ENCODE results near the gene LDLRAD4. TPM values are rescaled to one million over a fixed set of nuclear protein-coding genes. Genes with fewer than 3 reads are reported as not detected.
A peak's percentile ranks its signal among the peaks of the same experiment; 100 is the strongest.

LDLRAD4 gene
- total RNA-seq, 1 donor from 2014 or later = 34.1 TPM

DNA sequence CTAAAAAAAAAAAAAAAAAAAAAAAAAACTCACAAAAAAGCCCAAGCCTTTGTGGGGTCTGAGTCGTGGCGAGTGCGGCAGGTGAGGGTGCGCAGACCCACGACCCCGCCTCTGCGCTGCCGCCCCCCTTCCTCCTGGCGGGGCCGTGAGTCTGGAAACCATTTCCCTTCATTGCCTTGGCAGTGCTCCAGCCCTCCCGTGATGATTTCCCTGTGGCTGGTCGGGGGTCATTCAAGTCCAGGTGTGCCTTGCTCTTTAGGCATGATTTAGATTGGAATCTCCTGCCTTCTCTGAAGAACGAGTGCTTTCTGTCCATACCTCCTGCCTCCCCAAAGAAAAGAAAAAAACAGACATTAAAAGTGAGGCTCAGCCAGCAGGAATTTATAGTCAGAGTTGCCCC is 346.0 kb downstream of the LDLRAD4 start:
- H3K4me3 Mint-ChIP-seq (ENCODE audit: unreplicated experiment) = no peak overlapping the region
- no peaks in the 10 kb centered on the region for H3K9me3 Mint-ChIP-seq (ENCODE audit: unreplicated experiment)
- H3K27ac Mint-ChIP-seq (ENCODE audit: unreplicated experiment) = peak overlapping the region; percentile 3
- no peak for DNase-seq (ENCODE audit: low spot score)
- peaks cover 1% of the 10 kb centered on the region for H3K27me3 Mint-ChIP-seq (ENCODE audit: unreplicated experiment)
- TF ChIP-seq, protein P1, sequence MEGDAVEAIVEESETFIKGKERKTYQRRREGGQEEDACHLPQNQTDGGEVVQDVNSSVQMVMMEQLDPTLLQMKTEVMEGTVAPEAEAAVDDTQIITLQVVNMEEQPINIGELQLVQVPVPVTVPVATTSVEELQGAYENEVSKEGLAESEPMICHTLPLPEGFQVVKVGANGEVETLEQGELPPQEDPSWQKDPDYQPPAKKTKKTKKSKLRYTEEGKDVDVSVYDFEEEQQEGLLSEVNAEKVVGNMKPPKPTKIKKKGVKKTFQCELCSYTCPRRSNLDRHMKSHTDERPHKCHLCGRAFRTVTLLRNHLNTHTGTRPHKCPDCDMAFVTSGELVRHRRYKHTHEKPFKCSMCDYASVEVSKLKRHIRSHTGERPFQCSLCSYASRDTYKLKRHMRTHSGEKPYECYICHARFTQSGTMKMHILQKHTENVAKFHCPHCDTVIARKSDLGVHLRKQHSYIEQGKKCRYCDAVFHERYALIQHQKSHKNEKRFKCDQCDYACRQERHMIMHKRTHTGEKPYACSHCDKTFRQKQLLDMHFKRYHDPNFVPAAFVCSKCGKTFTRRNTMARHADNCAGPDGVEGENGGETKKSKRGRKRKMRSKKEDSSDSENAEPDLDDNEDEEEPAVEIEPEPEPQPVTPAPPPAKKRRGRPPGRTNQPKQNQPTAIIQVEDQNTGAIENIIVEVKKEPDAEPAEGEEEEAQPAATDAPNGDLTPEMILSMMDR (IDR thresholded peaks at IDR 0.05; ENCODE audit: unreplicated experiment) = no peak
- H3K4me1 Mint-ChIP-seq (ENCODE audit: unreplicated experiment) = peaks cover 14% of the 10 kb centered on the region
- H3K36me3 Mint-ChIP-seq (ENCODE audit: low read depth, unreplicated experiment) = no peaks in the 10 kb centered on the region

DNA sequence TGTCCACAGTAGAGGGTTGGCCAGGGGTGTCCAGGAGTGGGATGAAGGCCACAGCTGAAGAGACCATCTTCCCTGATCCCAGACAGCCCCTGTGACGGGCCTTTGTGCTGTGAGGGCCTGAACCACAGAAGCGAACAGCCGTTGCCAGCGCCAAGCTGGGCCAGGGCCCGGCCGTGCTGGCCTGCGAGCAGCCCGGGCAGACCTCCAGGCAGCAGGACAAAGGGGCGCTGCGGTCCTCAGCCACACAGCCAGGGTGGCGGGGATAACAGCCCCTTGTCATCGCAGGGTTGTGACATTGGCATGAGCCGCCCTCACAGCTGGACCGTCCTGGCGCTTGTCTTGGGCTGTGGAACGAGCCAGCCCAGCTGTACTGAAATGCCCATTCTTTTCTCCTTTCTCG is 346.7 kb downstream of the LDLRAD4 start:
- TF ChIP-seq, protein P1 (IDR thresholded peaks at IDR 0.05; ENCODE audit: unreplicated experiment) = no peak
- H3K4me3 Mint-ChIP-seq (ENCODE audit: unreplicated experiment) = no peak overlapping the region

DNA sequence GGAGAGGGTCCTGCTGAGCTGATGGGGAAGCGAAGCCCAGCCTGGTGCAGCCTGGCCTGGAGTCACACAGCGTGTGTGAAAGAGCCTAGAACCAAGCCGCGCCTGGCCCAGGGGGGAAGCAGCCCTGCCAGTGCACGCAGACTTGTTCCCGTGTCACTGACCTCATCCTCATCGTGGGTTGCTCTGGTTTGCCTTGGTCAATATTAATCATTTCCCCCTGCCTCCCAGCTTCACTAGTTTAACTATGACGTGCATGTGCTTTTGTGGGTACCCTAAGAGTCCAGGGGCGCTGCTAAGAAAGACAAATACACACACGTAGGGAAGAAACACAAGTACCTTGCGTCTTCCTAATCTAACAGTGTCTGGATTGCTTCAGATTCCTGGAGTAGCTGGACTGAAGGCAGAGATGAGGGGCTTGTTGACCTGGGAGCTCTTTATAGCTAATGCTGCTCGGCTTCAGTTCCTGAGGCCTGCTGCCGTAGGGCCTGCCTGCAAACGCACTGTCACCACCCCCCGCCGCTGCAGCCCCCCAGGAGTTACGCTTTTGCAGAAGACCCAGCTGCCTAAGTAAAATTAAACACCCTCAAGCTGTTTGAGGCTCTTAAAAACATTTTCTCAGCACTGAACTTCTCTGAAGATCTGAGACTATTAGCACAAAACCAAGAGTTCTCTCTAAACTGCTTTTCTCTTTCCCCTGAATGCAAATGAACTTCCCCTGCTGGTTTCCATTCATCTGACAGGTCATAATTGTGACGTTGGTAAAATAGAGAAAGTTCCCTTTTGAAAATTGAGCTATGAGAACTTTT is 348.6 kb downstream of the LDLRAD4 start:
- no peaks in the 10 kb centered on the region for H3K36me3 Mint-ChIP-seq (ENCODE audit: low read depth, unreplicated experiment)
- peaks cover 14% of the 10 kb centered on the region for H3K4me1 Mint-ChIP-seq (ENCODE audit: unreplicated experiment)
- H3K9me3 Mint-ChIP-seq (ENCODE audit: unreplicated experiment) = no peaks in the 10 kb centered on the region
- H3K27ac Mint-ChIP-seq (ENCODE audit: unreplicated experiment) = no peak overlapping the region
- TF ChIP-seq, protein P1 (IDR thresholded peaks at IDR 0.05; ENCODE audit: unreplicated experiment) = no peak
- DNase-seq (ENCODE audit: low spot score) = no peak
- peaks cover 6% of the 10 kb centered on the region for H3K27me3 Mint-ChIP-seq (ENCODE audit: unreplicated experiment)
- H3K4me3 Mint-ChIP-seq (ENCODE audit: unreplicated experiment) = no peak overlapping the region

More for the DNA sequence above, 346.7 kb downstream of the LDLRAD4 start:
- H3K27ac Mint-ChIP-seq (ENCODE audit: unreplicated experiment) = no peak overlapping the region
- H3K27me3 Mint-ChIP-seq (ENCODE audit: unreplicated experiment) = peaks cover 4% of the 10 kb centered on the region
- H3K9me3 Mint-ChIP-seq (ENCODE audit: unreplicated experiment) = no peaks in the 10 kb centered on the region
- no peaks in the 10 kb centered on the region for H3K36me3 Mint-ChIP-seq (ENCODE audit: low read depth, unreplicated experiment)
- peaks cover 14% of the 10 kb centered on the region for H3K4me1 Mint-ChIP-seq (ENCODE audit: unreplicated experiment)
- no peak for DNase-seq (ENCODE audit: low spot score)

DNA sequence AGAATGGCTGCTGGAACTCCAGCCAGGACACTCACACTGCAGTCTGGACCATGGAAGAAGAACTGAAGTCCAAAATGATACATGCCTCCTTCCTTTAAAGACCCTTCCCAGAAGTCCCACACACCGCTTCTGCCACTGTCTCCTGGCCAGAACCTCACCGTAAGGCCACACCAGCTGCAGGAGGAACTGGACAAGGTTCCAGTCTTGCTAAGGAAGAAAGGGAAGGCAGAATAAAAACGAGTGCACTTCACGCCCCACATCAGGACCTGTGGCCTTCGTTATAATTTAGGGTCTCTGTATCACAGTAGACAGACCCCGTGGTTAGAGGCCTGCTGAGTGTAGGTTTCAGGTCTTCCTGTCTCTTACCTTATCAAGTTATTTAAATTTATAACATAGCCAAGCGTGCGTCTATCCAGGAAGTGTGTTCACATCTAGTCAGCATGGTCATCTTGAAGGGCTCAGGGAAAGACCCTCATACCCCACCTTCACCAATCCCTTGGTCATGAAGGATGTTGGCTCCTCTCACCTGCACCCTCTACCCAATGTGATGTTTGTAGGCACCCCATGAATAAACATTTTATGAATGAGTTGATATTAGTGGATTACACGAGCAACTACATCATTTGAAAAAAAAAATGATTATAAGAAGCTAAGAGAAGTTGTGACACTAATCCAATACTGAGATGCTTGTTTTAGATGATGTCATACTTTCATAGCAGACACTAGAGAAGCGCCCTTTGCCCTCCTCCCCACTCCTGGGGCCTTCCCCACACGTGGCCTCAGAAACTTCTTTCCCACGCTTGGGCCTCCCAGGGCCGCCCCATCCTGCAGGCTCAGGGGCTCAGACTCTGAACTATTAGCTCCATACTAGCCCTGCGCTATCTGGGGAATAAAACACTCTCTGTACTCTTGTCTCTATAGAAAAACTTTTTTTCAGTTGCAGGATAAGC is 350.2 kb downstream of the LDLRAD4 start:
- peaks cover 3% of the 10 kb centered on the region for H3K4me1 Mint-ChIP-seq (ENCODE audit: unreplicated experiment)
- no peak overlapping the region for H3K27ac Mint-ChIP-seq (ENCODE audit: unreplicated experiment)
- TF ChIP-seq, protein P1 (IDR thresholded peaks at IDR 0.05; ENCODE audit: unreplicated experiment) = no peak
- H3K9me3 Mint-ChIP-seq (ENCODE audit: unreplicated experiment) = no peaks in the 10 kb centered on the region
- H3K27me3 Mint-ChIP-seq (ENCODE audit: unreplicated experiment) = peaks cover 6% of the 10 kb centered on the region
- no peak overlapping the region for H3K4me3 Mint-ChIP-seq (ENCODE audit: unreplicated experiment)
- H3K36me3 Mint-ChIP-seq (ENCODE audit: low read depth, unreplicated experiment) = no peaks in the 10 kb centered on the region
- no peak for DNase-seq (ENCODE audit: low spot score)
